COR-L47 (cell line): ENCODE results near the gene RABGAP1L.
"Not testable (repeated sequence)": the region's sequence is repeated elsewhere in the genome, so short reads cannot be mapped to it uniquely, and the experiment has no call there.

Experiments used
- DNase-seq: peaks from one replicate; lab custom pipeline; 2025; lab: John Stamatoyannopoulos, UW

RABGAP1L gene

GRCh38 chr1:174366946-174367345 is 207.6 kb downstream of the RABGAP1L start:
- no peak for DNase-seq

- DNase-seq: no peak
Observed at GRCh38 chr1:174367892-174368291, 208.6 kb downstream of the RABGAP1L start.

- DNase-seq: no peak
Observed at GRCh38 chr1:174376030-174376429, 216.7 kb downstream of the RABGAP1L start.

GRCh38 chr1:174391716-174392115 is 232.4 kb downstream of the RABGAP1L start:
- DNase-seq: no peak

GRCh38 chr1:174393885-174394284 is 234.6 kb downstream of the RABGAP1L start:
- no peak for DNase-seq

- DNase-seq: no peak
Observed at GRCh38 chr1:174397261-174397660, 237.9 kb downstream of the RABGAP1L start.

GRCh38 chr1:174398246-174398645 is 238.9 kb downstream of the RABGAP1L start:
- no peak for DNase-seq

- no peak for DNase-seq
Observed at GRCh38 chr1:174399211-174399610, 239.9 kb downstream of the RABGAP1L start.

GRCh38 chr1:174401075-174401474 is 241.8 kb downstream of the RABGAP1L start:
- no peak for DNase-seq

- no peak for DNase-seq
Observed at GRCh38 chr1:174405219-174405618, 245.9 kb downstream of the RABGAP1L start.

GRCh38 chr1:174406421-174406820 is 247.1 kb downstream of the RABGAP1L start:
- no peak for DNase-seq

- no peak for DNase-seq
Observed at GRCh38 chr1:174407665-174408064, 248.3 kb downstream of the RABGAP1L start.

GRCh38 chr1:174408146-174408545 is 248.8 kb downstream of the RABGAP1L start:
- DNase-seq: no peak

- not testable (repeated sequence) for DNase-seq
Observed at GRCh38 chr1:174409801-174410200, 250.5 kb downstream of the RABGAP1L start.

- no peak for DNase-seq
Observed at GRCh38 chr1:174413632-174414031, 254.3 kb downstream of the RABGAP1L start.

- DNase-seq: no peak
Observed at GRCh38 chr1:174414203-174414602, 254.9 kb downstream of the RABGAP1L start.

GRCh38 chr1:174415506-174415905 is 256.2 kb downstream of the RABGAP1L start:
- no peak for DNase-seq

- DNase-seq: no peak
Observed at GRCh38 chr1:174417921-174418320, 258.6 kb downstream of the RABGAP1L start.

GRCh38 chr1:174425121-174425520 is 265.8 kb downstream of the RABGAP1L start:
- no peak for DNase-seq

- DNase-seq: no peak
Observed at GRCh38 chr1:174426153-174426552, 266.8 kb downstream of the RABGAP1L start.

- DNase-seq: no peak
Observed at GRCh38 chr1:174428033-174428432, 268.7 kb downstream of the RABGAP1L start.

- no peak for DNase-seq
Observed at GRCh38 chr1:174428739-174429138, 269.4 kb downstream of the RABGAP1L start.

GRCh38 chr1:174433451-174433850 is 274.1 kb downstream of the RABGAP1L start:
- no peak for DNase-seq

GRCh38 chr1:174445351-174445750 is 286.0 kb downstream of the RABGAP1L start:
- no peak for DNase-seq

GRCh38 chr1:174445817-174446216 is 286.5 kb downstream of the RABGAP1L start:
- no peak for DNase-seq
